OCI-M1 (cell line): ENCODE data around the gene PLP2.

Source experiments
- DNase-seq: peaks from one replicate; lab custom pipeline; 2025; lab: John Stamatoyannopoulos, UW

PLP2 gene

DNA sequence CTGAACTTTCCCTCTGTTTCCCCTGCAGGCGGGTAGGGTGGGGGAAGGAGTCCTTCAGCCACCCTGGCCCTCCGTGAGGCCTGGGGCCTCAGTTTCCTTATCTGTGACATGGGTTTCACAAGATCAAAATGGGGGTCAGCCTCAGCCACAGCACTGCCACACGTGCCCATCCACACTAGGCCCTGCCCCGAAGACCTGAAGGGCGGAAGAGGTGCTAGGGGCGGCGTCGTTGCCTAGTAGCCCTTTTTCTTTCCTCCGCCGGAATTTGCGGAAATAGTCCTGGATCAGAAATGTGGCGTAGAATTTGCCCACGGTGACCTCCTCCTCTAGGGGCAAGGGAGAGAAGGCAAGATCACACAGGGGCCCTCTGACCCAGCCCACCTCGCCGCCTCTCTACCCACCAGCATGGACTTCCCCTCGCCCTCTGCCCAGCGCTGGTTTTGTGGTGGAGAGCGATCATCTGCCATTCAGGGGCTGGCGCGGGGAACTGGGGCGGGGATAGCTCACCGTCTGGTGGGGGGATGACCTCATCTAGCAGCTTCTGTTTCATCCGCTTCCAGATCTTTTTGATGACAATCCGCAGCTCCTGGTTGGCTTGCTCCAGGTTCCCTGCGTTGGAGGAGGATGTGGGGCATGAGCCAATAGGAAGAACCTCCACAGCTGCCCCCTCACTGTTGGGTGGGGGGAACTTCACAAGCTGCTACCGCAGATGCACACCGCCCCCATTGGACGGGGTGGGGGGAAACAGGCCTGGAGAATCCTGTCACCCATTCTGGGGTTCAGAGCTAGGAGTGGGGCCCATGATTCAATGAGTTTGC is 37.9 kb downstream of the PLP2 start:
- DNase-seq, result no peak

DNA sequence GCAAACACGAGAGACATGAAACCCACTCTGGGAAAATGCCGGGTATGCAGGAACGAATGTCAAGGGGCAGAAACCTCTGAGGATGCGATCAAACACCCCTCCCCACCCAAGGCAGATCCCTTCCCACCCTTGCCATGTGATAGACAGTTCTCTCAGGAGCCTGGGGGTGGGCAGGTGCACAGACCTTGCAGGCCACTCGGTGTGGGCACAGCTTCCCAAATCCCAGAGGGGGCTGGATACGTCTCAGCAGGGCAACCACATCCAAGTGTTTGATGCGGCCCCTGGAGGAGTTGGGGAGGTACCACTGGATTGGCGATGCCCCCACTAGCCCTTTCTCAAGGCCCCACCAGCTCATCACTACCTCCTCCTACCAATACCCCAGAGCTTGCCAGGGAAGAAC is 38.7 kb downstream of the PLP2 start:
- no peak for DNase-seq

DNA sequence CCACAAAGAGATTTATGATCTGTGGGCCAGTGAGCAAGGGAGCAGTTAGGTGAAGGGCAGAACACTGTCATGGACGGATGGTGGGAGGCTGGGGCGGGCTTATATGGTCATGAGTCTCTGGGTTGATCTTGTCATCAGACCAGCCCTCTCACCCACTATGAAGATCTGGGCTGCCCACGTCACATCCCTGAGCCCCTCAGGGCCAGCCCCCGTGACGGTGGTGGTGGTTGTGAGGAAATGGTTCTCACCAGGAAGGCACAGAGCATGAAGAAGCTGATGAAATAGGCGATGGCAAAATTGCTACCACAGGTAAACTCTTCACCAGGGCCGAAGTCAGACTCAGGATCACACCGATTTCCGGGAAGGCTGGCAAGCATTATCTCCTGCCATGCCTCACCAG is 39.4 kb downstream of the PLP2 start:
- DNase-seq, result no peak

DNA sequence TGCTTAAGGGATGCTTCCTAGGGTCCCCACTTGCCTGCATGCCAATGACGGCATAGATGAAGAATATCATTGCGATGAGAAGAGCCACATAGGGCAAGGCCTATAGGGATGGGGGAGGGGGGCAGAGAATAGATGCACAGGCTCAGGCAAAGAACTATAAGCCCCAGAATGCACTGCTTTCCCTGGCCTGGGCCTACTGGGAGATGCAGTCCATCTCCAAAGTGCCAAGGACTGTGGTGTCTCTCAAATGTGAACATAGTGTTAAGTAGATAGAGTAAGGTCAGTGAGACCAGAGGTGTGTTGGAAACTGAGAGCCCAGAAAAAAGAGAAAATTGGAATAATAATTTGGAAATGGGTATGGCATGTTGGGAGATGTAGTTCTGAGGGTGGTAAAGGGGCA is 40.5 kb downstream of the PLP2 start:
- DNase-seq, result no peak

DNA sequence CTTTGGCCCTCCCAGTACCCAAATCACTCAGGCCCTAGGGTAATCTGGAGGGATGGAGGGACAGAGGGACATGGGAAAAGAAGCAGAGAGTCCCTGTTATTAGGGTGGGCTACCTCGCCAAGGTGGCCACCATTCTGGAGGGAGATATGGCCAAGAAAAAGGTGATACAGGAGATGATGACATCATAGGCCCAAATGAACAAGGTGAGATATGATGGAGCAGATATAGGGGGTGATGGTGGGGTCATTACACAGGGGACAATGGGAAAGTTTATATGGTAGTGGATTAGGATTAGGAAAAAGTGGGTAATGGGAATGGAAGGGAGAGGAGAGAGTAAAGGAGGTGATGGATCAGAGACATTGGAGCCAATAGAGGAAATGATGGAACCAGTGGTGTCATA is 41.2 kb downstream of the PLP2 start:
- no peak for DNase-seq

DNA sequence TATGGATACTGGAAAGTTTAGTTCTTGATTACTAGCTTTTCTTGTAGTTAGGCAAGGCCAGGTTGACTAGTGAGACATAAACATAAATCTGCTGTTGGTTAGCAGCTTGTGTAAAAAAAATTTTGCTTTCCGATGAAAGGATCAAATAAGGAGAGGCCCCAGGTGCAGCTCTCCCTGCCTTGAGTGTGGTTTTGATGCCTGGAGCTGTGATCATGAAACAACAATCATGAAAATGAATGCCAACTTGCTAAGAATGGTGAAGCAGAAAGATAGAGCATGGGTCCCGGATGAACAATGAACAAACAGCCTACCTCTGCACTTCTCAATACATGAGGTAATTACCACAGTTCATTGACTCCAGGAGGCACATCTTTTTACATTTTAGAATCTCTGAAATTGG is 42.7 kb downstream of the PLP2 start:
- DNase-seq, result no peak

DNA sequence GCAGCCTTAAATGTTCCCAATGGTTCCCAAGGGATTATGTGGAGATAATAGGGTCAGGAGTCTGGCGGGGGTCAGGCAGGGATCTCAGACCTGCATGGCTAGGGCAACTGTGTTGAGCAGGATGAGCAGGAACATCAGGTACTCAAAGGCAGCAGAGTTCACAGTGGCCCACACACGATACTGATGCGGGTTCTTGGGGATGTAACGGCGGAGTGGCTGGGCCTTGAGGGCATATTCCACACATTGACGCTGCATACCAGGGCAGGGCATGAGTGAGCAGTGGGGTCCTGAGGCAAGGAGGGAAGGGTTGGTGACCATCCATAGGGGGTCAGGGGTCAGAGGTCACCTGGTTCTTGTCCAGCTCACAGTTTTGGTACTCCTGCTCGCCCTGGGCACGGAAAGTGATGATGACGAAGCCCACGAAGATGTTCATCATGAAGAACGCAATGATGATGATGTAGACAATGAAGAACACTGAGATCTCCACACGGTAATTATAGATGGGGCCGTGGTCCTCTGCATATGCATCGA is 43.4 kb downstream of the PLP2 start:
- no peak for DNase-seq

DNA sequence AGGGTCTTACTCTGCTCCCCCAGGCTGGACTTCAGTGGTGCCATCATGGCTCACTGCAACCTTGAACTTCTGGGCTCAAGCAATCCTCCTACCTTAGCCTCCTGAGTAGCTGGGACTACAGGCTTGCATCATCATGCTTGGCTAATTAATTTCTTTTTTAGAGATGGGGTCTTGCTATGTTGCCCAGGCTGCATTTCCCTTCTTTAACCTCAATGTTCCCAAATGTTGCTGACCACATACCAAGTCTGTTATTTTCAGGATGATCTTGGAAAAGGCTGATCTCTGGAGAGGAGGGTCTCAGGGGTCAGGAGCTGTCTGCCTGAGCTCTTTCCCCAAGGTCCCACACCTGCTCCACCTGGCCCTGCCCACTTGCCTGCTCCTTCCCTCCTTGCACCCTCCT is 48.4 kb downstream of the PLP2 start:
- no peak for DNase-seq

DNA sequence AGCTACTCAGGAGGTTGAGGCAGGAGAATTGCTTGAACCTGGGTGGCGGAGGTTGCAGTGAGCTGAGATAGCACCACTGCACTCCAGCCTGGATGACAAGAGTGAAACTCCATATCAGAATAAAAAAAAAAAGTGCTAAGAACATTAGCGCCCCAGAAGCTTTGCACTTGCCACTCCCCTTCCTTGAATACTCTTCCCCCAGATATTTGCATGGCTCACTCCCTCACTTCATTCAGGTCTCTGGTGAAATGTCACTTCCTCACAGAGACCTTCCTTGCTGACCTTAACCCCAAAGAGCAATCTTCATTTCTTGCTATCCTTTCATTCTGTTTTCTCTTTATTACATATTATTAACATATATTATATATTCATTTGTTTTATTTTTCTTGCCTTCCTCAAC is 50.2 kb downstream of the PLP2 start:
- DNase-seq, result no peak
